HUES64 (cell line): ENCODE measurements around the gene SFMBT2.

ENCODE experiments used
- H3K27ac ChIP-seq: 2 replicates; pipeline ENCODE4 v1.7.0; 2013; ENCODE audit warnings: low read depth, low read length, inconsistent platforms
- H3K27me3 ChIP-seq: 2 replicates; pipeline ENCODE4 v1.6.1; 2013; ENCODE audit warnings: mild to moderate bottlenecking, low read length; ENCODE audit not compliant: insufficient read depth
- H3K36me3 ChIP-seq: 2 replicates; pipeline ENCODE4 v1.6.1; 2013; ENCODE audit warnings: mild to moderate bottlenecking, low read length; ENCODE audit not compliant: insufficient read depth
- H3K4me1 ChIP-seq: 2 replicates; pipeline ENCODE4 v1.6.1; 2013; ENCODE audit warnings: mild to moderate bottlenecking, low read length, moderate library complexity; ENCODE audit not compliant: insufficient read depth
- H3K4me3 ChIP-seq: 2 replicates; pipeline ENCODE4 v1.5.1; 2013; ENCODE audit warnings: mild to moderate bottlenecking, low read length, moderate library complexity
- H3K9ac ChIP-seq: 2 replicates; pipeline ENCODE4 v1.6.1; 2013; ENCODE audit warnings: mild to moderate bottlenecking, low read depth, low read length
- H3K9me3 ChIP-seq: 2 replicates; pipeline ENCODE4 v1.6.1; 2013; ENCODE audit warnings: low read depth, low read length; ENCODE audit not compliant: insufficient read depth
- WGBS: fragments of 150-250, 120-280 bp; methylation state at CpG from one replicate; pipeline ENCODE4 v1.1.7; 2013; ENCODE audit warnings: missing lambda C conversion rate; 5-methylcytosine and 5-hydroxymethylcytosine counted together

SFMBT2 gene

DNA sequence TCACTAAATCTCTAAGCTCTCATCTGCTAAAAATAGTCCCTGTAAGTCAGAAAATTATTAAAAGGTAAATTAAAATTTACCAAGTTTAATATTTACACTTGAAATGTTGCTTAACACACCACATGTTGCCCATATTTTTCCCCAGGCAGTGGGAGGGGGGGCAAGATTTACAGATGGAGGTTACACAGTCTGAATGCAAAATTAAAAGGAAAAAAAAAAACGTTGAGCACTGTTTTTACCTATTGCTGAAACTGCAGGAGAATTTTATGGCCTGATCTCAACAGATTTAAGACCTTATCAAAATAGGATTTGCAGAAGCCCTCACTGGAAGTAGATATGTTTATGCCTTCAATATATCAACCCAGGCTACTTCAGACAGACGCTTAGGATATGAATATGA is 133.4 kb downstream of the SFMBT2 start:
- no peak overlapping the region for H3K9ac ChIP-seq
- 100% methylated on average over 2 of the region's 2 CpGs for WGBS
- H3K27me3 ChIP-seq: no peaks in the 10 kb centered on the region
- no peaks in the 10 kb centered on the region; the same call in 1 of the 2 replicates for H3K4me1 ChIP-seq
- H3K36me3 ChIP-seq: no peaks in the 10 kb centered on the region
- H3K4me3 ChIP-seq: no peak overlapping the region
- H3K27ac ChIP-seq: no peak overlapping the region
- H3K9me3 ChIP-seq: no peaks in the 10 kb centered on the region

DNA sequence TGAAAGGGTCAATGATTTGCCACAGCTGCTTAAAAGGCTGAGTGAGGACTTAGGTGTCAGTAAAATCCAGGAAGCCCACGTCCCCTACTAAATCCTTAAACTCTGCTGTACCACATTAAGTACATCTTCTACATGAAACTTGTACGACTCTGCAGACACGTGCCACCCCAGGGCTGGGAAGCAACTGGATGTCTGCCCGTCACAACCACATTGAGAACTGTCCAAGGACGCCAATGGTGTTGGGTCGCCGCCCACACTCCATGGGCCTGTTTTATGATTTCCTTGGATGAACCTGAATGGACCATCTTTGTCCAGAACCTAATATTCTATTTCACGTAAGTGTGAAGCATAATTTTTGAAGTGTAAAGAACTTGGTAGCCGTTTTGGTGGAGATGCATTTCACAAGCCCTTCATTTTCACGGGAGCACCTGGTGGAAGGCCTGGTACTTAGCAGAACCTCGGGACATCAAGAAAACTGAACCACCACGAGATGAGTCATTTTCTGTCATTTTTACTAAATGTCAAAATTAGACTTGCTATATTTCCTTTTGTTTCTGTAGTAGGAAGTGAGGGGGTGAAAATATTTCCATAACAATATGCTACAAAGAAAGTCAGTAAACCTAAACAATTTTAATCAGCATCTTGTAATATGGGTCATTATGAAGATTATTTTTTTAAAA is 134.9 kb downstream of the SFMBT2 start:
- no peak overlapping the region for H3K9ac ChIP-seq
- no peaks in the 10 kb centered on the region; the same call in 1 of the 2 replicates for H3K4me1 ChIP-seq
- 93% methylated on average over 12 of the region's 12 CpGs for WGBS
- no peaks in the 10 kb centered on the region for H3K9me3 ChIP-seq
- no peaks in the 10 kb centered on the region for H3K36me3 ChIP-seq
- H3K27ac ChIP-seq: no peak overlapping the region
- H3K4me3 ChIP-seq: no peak overlapping the region
- H3K27me3 ChIP-seq: no peaks in the 10 kb centered on the region

DNA sequence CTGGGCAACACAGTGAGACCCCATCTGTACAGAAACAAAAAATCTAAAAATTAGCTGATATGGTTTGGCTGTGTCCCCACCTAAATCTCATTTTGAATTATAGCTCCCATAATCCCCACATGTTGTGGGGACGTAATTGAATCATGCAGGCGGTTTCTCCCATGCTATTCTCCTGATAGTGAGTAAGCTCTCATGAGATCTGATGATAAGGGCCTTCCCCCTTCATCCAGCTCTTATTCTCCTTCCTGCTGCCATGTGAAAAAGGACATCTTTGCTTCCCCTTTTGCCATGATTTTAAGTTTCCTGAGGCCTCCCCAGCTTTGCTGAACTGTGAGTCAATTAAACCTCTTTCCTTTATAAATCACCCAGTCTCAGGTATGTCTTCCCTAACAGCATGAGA is 136.5 kb downstream of the SFMBT2 start:
- WGBS: 94% methylated on average over 2 of the region's 2 CpGs
- Histone ChIP-seq H3K27me3 (no peaks in the 10 kb centered on the region), H3K9ac (no peak overlapping the region), H3K4me3 (no peak overlapping the region), H3K27ac (no peak overlapping the region), H3K4me1 (no peaks in the 10 kb centered on the region; the same call in 1 of the 2 replicates), H3K36me3 (no peaks in the 10 kb centered on the region), H3K9me3 (no peaks in the 10 kb centered on the region)

DNA sequence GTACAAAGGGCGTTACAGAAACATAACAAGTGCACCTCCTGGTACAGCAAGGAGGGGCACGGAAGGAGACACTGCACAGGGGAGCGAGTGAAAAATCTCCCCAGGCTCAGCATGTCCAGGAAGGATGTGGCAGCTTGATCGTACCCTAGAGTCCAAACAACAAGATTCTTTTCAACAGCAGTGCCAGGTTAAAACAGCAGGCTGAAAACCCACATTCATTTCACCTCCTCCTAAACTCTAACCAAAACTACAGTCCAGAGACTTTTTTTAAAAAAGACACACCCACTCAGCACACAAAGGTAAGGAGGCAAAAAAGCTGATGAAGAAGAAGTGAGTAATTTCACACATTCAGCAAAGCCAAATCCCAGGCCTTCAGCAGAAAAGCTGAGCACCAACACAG is 138.8 kb downstream of the SFMBT2 start:
- no peak overlapping the region for H3K4me3 ChIP-seq
- H3K9me3 ChIP-seq: no peaks in the 10 kb centered on the region
- H3K9ac ChIP-seq: no peak overlapping the region
- no peaks in the 10 kb centered on the region for H3K27me3 ChIP-seq
- no peaks in the 10 kb centered on the region for H3K36me3 ChIP-seq
- H3K27ac ChIP-seq: no peak overlapping the region
- WGBS: 96% methylated on average over 4 of the region's 4 CpGs
- H3K4me1 ChIP-seq: no peaks in the 10 kb centered on the region

DNA sequence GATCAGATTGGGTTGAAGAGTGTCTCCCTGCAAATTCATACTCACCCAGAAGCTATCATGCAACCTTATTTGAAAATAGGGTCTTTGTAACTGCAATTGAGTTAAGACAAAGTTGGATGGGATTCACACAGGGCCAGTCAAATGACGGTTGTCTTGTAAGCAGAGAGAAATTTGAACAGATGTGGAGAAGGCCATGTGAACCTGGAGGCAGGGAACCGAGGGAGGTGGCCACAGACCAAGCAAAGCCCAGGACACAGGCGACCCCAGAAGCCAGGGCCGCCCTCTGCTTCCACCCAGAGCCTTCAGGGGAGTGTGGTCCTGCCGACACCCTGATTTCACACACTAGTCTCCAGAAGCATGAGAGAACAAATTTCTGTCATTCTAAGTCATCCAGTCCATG is 140.8 kb downstream of the SFMBT2 start:
- no peaks in the 10 kb centered on the region for H3K36me3 ChIP-seq
- H3K27ac ChIP-seq: no peak overlapping the region
- H3K9me3 ChIP-seq: no peaks in the 10 kb centered on the region
- no peak overlapping the region for H3K9ac ChIP-seq
- no peaks in the 10 kb centered on the region for H3K4me1 ChIP-seq
- no peak overlapping the region for H3K4me3 ChIP-seq
- H3K27me3 ChIP-seq: no peaks in the 10 kb centered on the region
- WGBS: 73% methylated on average over 5 of the region's 5 CpGs

DNA sequence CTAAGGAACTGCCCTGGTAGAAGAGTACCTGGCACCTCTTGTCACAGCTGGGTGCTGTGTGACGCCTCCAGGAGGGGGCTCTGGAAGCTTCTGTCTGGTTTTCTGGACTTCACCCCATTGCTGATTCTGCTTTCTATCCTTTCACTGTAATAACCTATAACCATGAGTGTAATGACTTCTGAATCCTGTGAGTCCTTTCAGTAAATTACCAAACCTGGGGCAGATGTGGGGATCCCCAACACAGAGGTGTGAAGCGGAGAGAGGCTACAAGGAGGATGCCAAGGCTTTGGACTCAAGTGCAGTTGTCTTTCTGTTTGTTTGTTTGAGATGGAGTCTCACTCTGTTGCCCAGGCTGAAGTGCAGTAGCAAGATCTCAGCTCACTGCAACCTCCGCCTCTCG is 143.7 kb downstream of the SFMBT2 start:
- WGBS: 95% methylated on average over 4 of the region's 4 CpGs
- Histone ChIP-seq H3K9ac (no peak overlapping the region), H3K36me3 (no peaks in the 10 kb centered on the region), H3K4me3 (no peak overlapping the region), H3K4me1 (no peaks in the 10 kb centered on the region), H3K9me3 (no peaks in the 10 kb centered on the region), H3K27me3 (no peaks in the 10 kb centered on the region), H3K27ac (no peak overlapping the region)

DNA sequence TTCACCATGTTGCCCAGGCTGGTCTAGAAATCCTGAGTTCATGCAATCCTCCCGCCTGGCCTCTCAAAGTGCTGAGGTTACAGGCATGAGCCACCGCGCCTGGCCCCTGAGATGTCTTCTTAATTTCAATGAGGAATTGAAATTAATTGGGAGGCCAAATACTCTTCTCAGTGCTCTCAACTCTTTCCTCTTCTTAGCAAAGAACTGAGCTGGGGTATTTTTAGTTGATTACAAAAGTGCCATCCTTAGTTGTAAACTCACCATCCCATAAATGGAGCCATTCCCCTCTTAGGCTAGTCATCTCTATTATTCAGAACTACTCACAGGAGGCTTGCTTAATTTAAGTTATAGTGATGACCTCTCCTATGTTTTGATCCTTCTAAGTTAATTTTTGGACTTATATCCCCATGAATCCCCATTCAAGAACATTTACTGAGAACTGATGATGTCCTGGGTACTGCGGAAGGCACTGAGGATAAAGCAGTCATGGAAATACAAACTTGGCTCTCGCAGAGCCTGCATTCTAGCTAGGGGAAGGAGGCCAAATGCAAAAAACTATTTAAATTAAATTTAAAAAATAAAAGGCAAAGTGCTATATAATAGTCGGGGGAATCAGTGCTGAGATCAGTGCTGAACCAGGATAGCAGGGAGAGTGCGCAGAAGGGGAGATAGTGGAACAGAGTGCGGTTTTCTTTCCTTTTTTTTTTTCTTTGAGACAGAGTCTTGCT is 145.3 kb downstream of the SFMBT2 start:
- no peak overlapping the region for H3K27ac ChIP-seq
- H3K9ac ChIP-seq: no peak overlapping the region
- no peaks in the 10 kb centered on the region for H3K9me3 ChIP-seq
- no peaks in the 10 kb centered on the region for H3K36me3 ChIP-seq
- H3K4me3 ChIP-seq: no peak overlapping the region
- H3K4me1 ChIP-seq: no peaks in the 10 kb centered on the region
- WGBS: 97% methylated on average over 7 of the region's 8 CpGs
- no peaks in the 10 kb centered on the region for H3K27me3 ChIP-seq

DNA sequence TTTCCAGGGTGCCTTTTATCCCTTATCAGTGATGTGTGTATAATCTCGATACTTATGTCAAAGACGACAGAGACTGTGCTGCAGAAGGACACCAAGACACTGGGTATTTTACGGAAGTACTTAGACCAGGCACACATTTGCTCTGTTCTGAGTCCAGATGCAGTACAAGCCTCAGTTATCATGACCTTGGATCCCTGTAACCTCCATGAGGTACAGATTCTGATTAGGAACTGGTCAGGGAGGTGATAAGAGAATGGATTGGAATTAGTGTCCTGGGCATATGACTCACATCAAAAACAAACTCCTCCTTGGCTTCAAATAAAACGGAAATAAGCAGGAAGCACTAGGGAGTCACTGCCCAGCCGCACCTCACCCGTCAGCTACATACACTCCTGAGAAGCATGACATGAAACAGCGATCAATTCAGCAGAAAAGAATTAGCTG is 146.5 kb downstream of the SFMBT2 start:
- no peaks in the 10 kb centered on the region for H3K36me3 ChIP-seq
- H3K4me1 ChIP-seq: no peaks in the 10 kb centered on the region
- H3K9ac ChIP-seq: no peak overlapping the region
- WGBS: 92% methylated on average over 7 of the region's 7 CpGs
- H3K27ac ChIP-seq: no peak overlapping the region
- no peaks in the 10 kb centered on the region for H3K27me3 ChIP-seq
- H3K4me3 ChIP-seq: no peak overlapping the region
- no peaks in the 10 kb centered on the region for H3K9me3 ChIP-seq

DNA sequence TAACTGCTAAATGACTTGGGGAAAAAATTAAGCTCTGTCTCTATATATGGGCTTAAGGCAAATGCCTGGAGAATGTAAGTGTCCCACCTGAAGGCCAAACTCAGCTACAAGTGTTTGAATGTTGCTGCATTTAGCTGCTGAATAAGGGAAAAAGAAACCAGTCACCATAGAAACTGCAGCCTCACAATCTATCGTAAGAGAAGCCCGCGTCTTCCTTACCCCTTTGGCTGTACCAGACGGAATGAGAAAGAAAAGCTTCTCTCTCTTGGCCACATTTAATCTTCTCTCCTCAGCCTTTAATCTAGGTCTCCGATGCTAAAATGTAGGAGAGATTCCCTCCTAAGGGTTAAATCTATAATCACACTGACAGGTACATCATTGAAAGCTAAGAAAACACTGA is 147.2 kb downstream of the SFMBT2 start:
- no peak overlapping the region for H3K27ac ChIP-seq
- no peaks in the 10 kb centered on the region for H3K4me1 ChIP-seq
- no peaks in the 10 kb centered on the region for H3K9me3 ChIP-seq
- no peak overlapping the region for H3K4me3 ChIP-seq
- no peaks in the 10 kb centered on the region for H3K36me3 ChIP-seq
- no peak overlapping the region for H3K9ac ChIP-seq
- no peaks in the 10 kb centered on the region for H3K27me3 ChIP-seq
- 99% methylated on average over 4 of the region's 5 CpGs for WGBS

DNA sequence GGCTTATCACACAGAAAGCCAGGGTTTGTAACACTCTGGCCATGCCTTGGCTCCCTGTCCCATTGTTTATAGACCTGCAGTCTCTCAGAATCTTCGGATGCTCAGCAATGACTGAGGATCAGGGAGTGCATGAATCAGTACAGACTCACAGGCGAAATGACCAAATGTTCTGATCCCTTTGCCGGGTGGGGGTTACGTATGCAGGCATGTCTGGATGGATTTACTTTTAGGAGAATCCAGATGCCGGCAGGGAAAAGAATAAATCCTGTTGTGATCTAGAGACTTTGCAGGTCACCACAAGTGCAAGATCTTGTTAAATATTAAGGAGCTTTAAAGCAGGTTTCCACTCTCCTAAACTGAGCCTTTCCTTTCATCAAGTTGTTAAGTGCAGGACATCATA is 149.5 kb downstream of the SFMBT2 start:
- Histone ChIP-seq H3K9ac (no peak overlapping the region), H3K27ac (no peak overlapping the region), H3K36me3 (no peaks in the 10 kb centered on the region), H3K4me3 (no peak overlapping the region), H3K27me3 (no peaks in the 10 kb centered on the region), H3K4me1 (no peaks in the 10 kb centered on the region), H3K9me3 (no peaks in the 10 kb centered on the region)
- WGBS: 89% methylated on average over 5 of the region's 5 CpGs

DNA sequence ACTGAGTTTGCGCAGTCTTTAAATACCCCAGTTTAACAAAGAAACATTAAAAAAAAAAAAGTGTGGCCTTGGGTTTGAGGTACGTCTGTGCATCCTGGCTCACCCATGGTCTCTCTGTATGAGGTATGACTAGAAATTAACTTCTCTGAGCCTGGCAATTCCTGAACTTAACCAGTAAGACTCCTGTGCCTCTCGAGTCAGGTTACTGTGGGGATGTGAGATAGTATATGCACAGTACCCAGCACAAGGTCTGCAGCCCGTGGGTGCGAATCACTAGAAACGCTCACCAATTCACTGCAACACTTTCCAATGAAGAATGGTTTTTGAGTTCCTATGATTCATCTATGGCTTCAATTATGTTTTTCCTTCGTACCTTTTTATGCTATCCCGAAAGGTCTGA is 149.9 kb downstream of the SFMBT2 start:
- Histone ChIP-seq H3K27me3 (no peaks in the 10 kb centered on the region), H3K4me3 (no peak overlapping the region), H3K9ac (no peak overlapping the region), H3K9me3 (no peaks in the 10 kb centered on the region), H3K36me3 (no peaks in the 10 kb centered on the region), H3K27ac (no peak overlapping the region), H3K4me1 (no peaks in the 10 kb centered on the region)
- 96% methylated on average over 7 of the region's 8 CpGs for WGBS
